Left ventricle myocardium inferior (tissue), 1 donor: ENCODE data around the gene MYLK2. TPM values are rescaled to one million over a fixed set of nuclear protein-coding genes. Genes with fewer than 3 reads are reported as not detected.

Experiments used
- DNase-seq: peaks from one replicate; pipeline ENCODE4 v3.0.0-alpha.2; 2020
- H3K27ac ChIP-seq: fragments of 200-600 bp; replicated peaks from 2 replicates; pipeline ENCODE4 v1.8.0; 2021
- H3K27me3 ChIP-seq: fragments of 200-600 bp; 2 replicates; pipeline ENCODE4 v1.8.0; 2021; ENCODE audit warnings: low read depth
- H3K36me3 ChIP-seq: fragments of 200-600 bp; 2 replicates; pipeline ENCODE4 v1.8.0; 2021
- H3K4me1 ChIP-seq: fragments of 200-600 bp; 2 replicates; pipeline ENCODE4 v1.8.0; 2021
- H3K4me3 ChIP-seq: fragments of 200-600 bp; 2 replicates; pipeline ENCODE4 v1.8.0; 2021; ENCODE audit warnings: mild to moderate bottlenecking, moderate library complexity
- H3K9me3 ChIP-seq: fragments of 200-600 bp; replicated peaks from 2 replicates; pipeline ENCODE4 v1.8.0; 2021
- intact Hi-C: fragments of 100-400 bp; cut with micrococcal nuclease; formaldehyde crosslinking; loops from one replicate; pipeline ENCODE4 v1.11.0; 2022
- total RNA-seq: library from RNA; stranded (reverse); fragmentation: NEBNext Ultra II Directional; extraction: Animal tissue kit (Norgen Biotek cat#: 25700); gene quantifications from one replicate; pipeline ENCODE4 v1.2.1, GENCODE V29; 2021
- TF ChIP-seq, protein P1 (sequence below): fragments of 200-600 bp; IDR thresholded peaks from 2 replicates; pipeline ENCODE4 v1.8.0; 2021; ENCODE audit warnings: antibody characterized with exemption, mild to moderate bottlenecking, borderline replicate concordance
- donor health status: DM: no; HTN: yes; CAD: no; lungs with severe emphysema.

Gene MYLK2
- total RNA-seq, 1 donor from 2014 or later: 0.25 TPM

DNA sequence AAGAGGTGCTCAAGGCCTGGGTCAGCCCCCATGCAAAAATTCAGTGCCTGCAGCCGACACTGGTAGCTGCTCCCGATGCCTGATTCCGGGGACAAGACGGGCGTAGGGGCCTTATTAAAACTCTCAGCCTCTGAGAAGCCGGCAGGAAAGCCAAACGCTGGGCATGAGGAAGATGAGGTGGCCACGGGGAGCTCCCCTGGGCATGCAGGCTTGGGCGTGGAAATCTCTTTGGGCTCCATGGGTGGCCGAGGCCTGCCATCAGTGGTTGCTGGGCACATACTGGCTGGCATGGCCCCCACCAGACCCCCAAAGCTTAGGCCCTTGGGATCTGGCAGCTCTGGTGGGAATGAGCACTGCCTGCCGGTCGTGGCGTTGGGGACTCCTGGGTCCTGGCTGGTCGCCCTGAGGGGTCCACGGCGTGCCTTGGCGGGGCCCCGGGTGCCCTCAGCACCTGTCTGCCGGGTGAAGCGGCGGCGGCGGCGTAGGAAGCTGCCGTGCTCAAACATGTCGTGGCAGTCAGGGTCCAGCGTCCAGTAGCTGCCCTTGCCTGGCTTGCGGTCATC lies 25.7 kb downstream of the MYLK2 start:
- H3K9me3 ChIP-seq: no peaks in the 10 kb centered on the region
- H3K27me3 ChIP-seq: peaks cover 24% of the 10 kb centered on the region
- H3K4me3 ChIP-seq: peak overlapping the region; percentile 64
- H3K36me3 ChIP-seq: no peaks in the 10 kb centered on the region
- TF ChIP-seq, protein P1, sequence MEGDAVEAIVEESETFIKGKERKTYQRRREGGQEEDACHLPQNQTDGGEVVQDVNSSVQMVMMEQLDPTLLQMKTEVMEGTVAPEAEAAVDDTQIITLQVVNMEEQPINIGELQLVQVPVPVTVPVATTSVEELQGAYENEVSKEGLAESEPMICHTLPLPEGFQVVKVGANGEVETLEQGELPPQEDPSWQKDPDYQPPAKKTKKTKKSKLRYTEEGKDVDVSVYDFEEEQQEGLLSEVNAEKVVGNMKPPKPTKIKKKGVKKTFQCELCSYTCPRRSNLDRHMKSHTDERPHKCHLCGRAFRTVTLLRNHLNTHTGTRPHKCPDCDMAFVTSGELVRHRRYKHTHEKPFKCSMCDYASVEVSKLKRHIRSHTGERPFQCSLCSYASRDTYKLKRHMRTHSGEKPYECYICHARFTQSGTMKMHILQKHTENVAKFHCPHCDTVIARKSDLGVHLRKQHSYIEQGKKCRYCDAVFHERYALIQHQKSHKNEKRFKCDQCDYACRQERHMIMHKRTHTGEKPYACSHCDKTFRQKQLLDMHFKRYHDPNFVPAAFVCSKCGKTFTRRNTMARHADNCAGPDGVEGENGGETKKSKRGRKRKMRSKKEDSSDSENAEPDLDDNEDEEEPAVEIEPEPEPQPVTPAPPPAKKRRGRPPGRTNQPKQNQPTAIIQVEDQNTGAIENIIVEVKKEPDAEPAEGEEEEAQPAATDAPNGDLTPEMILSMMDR: no peak
- no peak for DNase-seq
- peaks cover 33% of the 10 kb centered on the region for H3K4me1 ChIP-seq
- intact Hi-C loops: no loop called here
- peak overlapping the region; percentile 87 for H3K27ac ChIP-seq

DNA sequence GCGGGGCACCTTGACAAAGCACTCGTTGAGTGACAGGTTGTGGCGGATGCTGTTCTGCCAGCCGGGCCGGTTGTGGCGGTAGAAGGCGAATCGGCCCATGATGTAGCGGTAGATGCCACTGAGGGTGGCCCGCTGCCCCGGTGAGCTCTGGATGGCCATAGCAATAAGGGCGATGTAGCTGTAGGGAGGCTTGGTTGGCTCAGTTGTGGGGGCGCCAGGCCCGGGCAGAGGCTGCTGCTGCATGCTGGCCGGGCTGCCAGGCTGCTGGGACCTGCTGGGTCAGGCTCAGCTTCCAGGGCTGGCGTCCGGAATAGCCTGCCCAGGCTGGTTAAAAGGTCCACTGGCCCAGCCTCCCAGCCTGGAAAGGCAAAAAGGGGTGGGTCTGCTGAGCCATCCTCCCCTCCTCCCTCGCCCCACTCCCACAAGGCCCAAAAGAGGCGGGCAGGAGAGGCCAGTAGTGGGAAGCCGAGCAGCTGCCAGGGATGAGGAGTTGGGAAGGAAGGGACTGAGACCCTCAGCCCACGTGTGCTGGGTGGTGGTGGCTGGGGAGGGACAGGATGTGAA lies 26.2 kb downstream of the MYLK2 start, which contains the start of gene FOXS1:
FOXS1 (minus strand) TSS at position 305 of the 564 bp plus-strand sequence; CDS start at position 243, 62 bp downstream.
- DNase-seq: peak; percentile 60
- Histone ChIP-seq H3K4me3 (peak within 1 kb of the TSS; percentile 64), H3K4me1 (peaks cover 32% of the 10 kb centered on the region), H3K9me3 (no peaks in the 10 kb centered on the region), H3K27ac (peak within 1 kb of the TSS; percentile 87), H3K27me3 (peaks cover 30% of the 10 kb centered on the region), H3K36me3 (no peaks in the 10 kb centered on the region)
- intact Hi-C loops: no loop called here
- TF ChIP-seq, protein P1: no peak

DNA sequence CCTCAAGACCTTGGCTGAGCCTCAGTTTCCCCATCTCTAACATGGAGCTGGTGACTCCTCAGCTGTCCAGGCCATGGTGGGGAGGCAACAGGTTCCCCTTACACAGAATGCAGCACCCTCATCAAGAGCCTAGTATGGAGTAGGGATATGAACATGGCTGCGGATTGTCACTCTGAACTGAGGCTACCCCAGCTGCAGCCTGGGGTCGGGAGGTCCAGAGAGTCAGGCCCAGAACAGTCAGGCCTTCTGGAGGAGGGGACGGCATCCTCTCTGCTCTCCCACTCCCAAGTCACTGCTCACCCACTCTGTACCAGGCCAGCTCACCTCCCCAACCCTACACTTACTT lies 27.6 kb downstream of the MYLK2 start:
- H3K9me3 ChIP-seq: no peaks in the 10 kb centered on the region
- TF ChIP-seq, protein P1: peak; percentile 26
- DNase-seq: no peak
- no peaks in the 10 kb centered on the region for H3K36me3 ChIP-seq
- intact Hi-C loops: no loop called here
- H3K4me1 ChIP-seq: peaks cover 24% of the 10 kb centered on the region
- H3K4me3 ChIP-seq: no peak overlapping the region
- no peak overlapping the region for H3K27ac ChIP-seq
- H3K27me3 ChIP-seq: peaks cover 43% of the 10 kb centered on the region

DNA sequence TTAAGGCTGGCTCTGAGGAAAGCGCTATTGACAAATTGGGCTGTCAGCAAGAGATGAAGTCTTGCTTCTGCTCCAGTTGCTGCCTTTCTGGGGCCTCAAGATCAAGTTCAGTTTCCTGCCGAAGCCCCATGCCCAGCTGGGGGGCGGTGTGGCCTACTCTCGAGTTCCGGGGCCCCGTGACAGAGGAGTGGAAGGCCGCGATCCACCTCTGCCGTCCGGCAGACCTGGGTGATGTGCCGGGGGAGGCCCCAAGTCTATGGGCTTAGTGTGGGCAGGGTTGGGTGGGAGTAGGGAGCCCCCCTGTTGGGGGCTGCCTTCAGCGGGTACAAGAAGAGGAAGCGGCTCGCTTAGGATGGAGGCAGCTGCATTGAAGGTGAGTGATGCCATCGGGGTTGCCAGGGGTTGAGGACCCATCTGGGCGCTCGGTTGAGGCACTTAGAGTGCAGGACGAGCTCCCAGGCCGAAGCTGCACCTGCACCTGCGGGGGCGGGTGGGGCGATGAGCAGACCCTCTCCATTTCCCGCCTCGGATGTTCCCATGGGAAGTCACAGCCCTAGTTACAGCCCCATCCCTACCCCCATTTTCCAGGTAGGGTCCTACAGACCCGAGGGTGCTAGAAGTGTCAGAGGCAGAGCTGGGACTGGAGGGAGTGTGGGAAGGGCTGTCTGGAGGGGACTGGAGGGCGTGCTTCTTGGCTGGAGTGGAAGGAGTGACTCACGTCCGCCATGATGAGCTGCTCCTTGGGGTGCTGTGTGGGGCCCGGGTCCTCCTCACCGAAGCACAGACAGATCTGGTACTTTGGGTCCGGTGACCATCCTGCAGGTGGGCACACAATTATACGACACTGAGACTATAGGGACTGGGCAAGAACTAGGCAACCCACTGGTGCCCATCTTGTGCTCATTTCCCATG lies 29.2 kb downstream of the MYLK2 start:
- Histone ChIP-seq H3K9me3 (no peaks in the 10 kb centered on the region), H3K36me3 (no peaks in the 10 kb centered on the region), H3K4me3 (no peak overlapping the region), H3K27ac (no peak overlapping the region), H3K4me1 (peaks cover 8% of the 10 kb centered on the region), H3K27me3 (peaks cover 51% of the 10 kb centered on the region)
- TF ChIP-seq, protein P1: no peak
- intact Hi-C loops: no loop called here
- DNase-seq: no peak

DNA sequence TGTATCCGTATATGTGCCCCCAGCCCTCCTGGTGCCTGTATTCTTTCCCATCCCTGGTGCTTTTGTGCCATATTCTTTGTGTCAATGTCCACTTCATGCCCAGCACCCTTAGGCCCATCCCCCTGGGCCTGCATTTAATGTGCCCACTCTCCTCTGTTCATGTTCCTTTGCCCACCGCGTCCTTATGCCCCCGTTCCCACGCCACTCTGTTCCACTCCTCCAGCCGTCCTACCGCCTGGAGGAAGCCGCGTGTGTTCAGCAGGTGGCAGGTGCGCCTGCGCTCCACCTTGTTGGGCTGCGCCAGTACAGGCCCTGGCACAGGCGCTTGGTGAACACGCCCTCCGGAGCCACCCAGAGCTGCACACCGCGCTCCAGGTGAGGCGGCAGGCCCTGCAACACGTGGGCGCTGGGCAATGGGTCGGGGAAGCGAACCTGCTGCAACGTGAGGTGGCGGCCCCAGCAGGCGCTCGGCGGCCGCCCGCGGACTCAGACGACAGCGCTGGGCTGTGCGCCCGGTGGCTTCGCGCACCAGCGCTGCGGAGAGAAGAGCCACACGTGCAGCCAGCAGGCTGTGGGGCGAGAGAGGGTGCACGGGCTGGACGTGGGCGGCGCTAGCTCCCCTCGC lies 30.3 kb downstream of the MYLK2 start:
- intact Hi-C loops: no loop called here
- no peaks in the 10 kb centered on the region for H3K9me3 ChIP-seq
- H3K4me1 ChIP-seq: peaks cover 3% of the 10 kb centered on the region
- H3K27me3 ChIP-seq: peaks cover 60% of the 10 kb centered on the region
- H3K4me3 ChIP-seq: no peak overlapping the region
- H3K27ac ChIP-seq: no peak overlapping the region
- DNase-seq: no peak
- TF ChIP-seq, protein P1: no peak
- no peaks in the 10 kb centered on the region for H3K36me3 ChIP-seq
